Activated naive CD4-positive, alpha-beta T cell treated with anti-CD3 and anti-CD28 coated beads, Interleukin-2, amount 50 U/mL, for 24 hours (primary cell): Measurements from ENCODE around the gene SLC25A4.

ENCODE experiments used
- H3K27ac Mint-ChIP-seq: one replicate; pipeline ENCODE4 v1.8.0; 2021; ENCODE audit warnings: mild to moderate bottlenecking, mixed read lengths
- H3K27me3 Mint-ChIP-seq: one replicate; pipeline ENCODE4 v1.8.0; 2021; ENCODE audit warnings: mixed read lengths
- H3K36me3 Mint-ChIP-seq: one replicate; pipeline ENCODE4 v1.8.0; 2021; ENCODE audit warnings: mixed read lengths
- H3K4me1 Mint-ChIP-seq: one replicate; pipeline ENCODE4 v1.8.0; 2021; ENCODE audit warnings: mixed read lengths
- H3K4me3 Mint-ChIP-seq: one replicate; pipeline ENCODE4 v1.8.0; 2021; ENCODE audit warnings: mild to moderate bottlenecking, mixed read lengths
- H3K9me3 Mint-ChIP-seq: one replicate; pipeline ENCODE4 v1.8.0; 2021; ENCODE audit warnings: mixed read lengths

The SLC25A4 gene

GRCh38 chr4:185139736-185140135 is 3.3 kb upstream of the SLC25A4 start:
- H3K4me1 Mint-ChIP-seq: peaks cover 15% of the 10 kb centered on the region
- no peaks in the 10 kb centered on the region for H3K9me3 Mint-ChIP-seq
- H3K27ac Mint-ChIP-seq: no peak overlapping the region
- H3K27me3 Mint-ChIP-seq: peaks cover 18% of the 10 kb centered on the region
- no peak overlapping the region for H3K4me3 Mint-ChIP-seq
- no peaks in the 10 kb centered on the region for H3K36me3 Mint-ChIP-seq

GRCh38 chr4:185141777-185142176 is 1.3 kb upstream of the SLC25A4 start:
- Mint-ChIP-seq H3K4me3 (no peak overlapping the region), H3K27ac (no peak overlapping the region), H3K4me1 (peaks cover 21% of the 10 kb centered on the region), H3K36me3 (no peaks in the 10 kb centered on the region), H3K9me3 (no peaks in the 10 kb centered on the region), H3K27me3 (peaks cover 18% of the 10 kb centered on the region)

GRCh38 chr4:185142564-185142911 is 528 bp upstream of the SLC25A4 start:
- Mint-ChIP-seq H3K4me3 (peak overlapping the region; percentile 88), H3K36me3 (no peaks in the 10 kb centered on the region), H3K27me3 (peaks cover 17% of the 10 kb centered on the region), H3K27ac (peak overlapping the region; percentile 70), H3K4me1 (peaks cover 21% of the 10 kb centered on the region), H3K9me3 (no peaks in the 10 kb centered on the region)

GRCh38 chr4:185143601-185143969 is 519 bp downstream of the SLC25A4 start:
- peak overlapping the region; percentile 69 for H3K4me3 Mint-ChIP-seq
- H3K27me3 Mint-ChIP-seq: peaks cover 11% of the 10 kb centered on the region
- H3K36me3 Mint-ChIP-seq: no peaks in the 10 kb centered on the region
- no peak overlapping the region for H3K27ac Mint-ChIP-seq
- no peaks in the 10 kb centered on the region for H3K9me3 Mint-ChIP-seq
- H3K4me1 Mint-ChIP-seq: peaks cover 21% of the 10 kb centered on the region

GRCh38 chr4:185144601-185145240 is 1.7 kb downstream of the SLC25A4 start:
- Mint-ChIP-seq H3K27ac (no peak overlapping the region), H3K4me3 (peak overlapping the region; percentile 49), H3K36me3 (peaks cover 2% of the 10 kb centered on the region), H3K9me3 (no peaks in the 10 kb centered on the region), H3K4me1 (peaks cover 21% of the 10 kb centered on the region), H3K27me3 (peaks cover 4% of the 10 kb centered on the region)

GRCh38 chr4:185145572-185145971 is 2.5 kb downstream of the SLC25A4 start:
- no peak overlapping the region for H3K27ac Mint-ChIP-seq
- no peaks in the 10 kb centered on the region for H3K9me3 Mint-ChIP-seq
- peaks cover 2% of the 10 kb centered on the region for H3K36me3 Mint-ChIP-seq
- H3K27me3 Mint-ChIP-seq: peaks cover 3% of the 10 kb centered on the region
- peaks cover 21% of the 10 kb centered on the region for H3K4me1 Mint-ChIP-seq
- H3K4me3 Mint-ChIP-seq: no peak overlapping the region

- Mint-ChIP-seq H3K4me3 (no peak overlapping the region), H3K27me3 (no peaks in the 10 kb centered on the region), H3K27ac (no peak overlapping the region), H3K36me3 (peaks cover 12% of the 10 kb centered on the region), H3K4me1 (peaks cover 10% of the 10 kb centered on the region), H3K9me3 (no peaks in the 10 kb centered on the region)
Observed at GRCh38 chr4:185149392-185149791, 6.3 kb downstream of the SLC25A4 start.

- H3K36me3 Mint-ChIP-seq: peaks cover 13% of the 10 kb centered on the region
- H3K4me1 Mint-ChIP-seq: no peaks in the 10 kb centered on the region
- no peak overlapping the region for H3K4me3 Mint-ChIP-seq
- no peaks in the 10 kb centered on the region for H3K9me3 Mint-ChIP-seq
- no peaks in the 10 kb centered on the region for H3K27me3 Mint-ChIP-seq
- no peak overlapping the region for H3K27ac Mint-ChIP-seq
Observed at GRCh38 chr4:185151296-185151695, 8.2 kb downstream of the SLC25A4 start.

- H3K27ac Mint-ChIP-seq: peak overlapping the region; percentile 56
- no peak overlapping the region for H3K4me3 Mint-ChIP-seq
Observed at GRCh38 chr4:185165605-185166063, 22.6 kb downstream of the SLC25A4 start.

GRCh38 chr4:185167234-185167633 is 24.2 kb downstream of the SLC25A4 start:
- H3K36me3 Mint-ChIP-seq: peaks cover 30% of the 10 kb centered on the region
- no peak overlapping the region for H3K27ac Mint-ChIP-seq
- H3K9me3 Mint-ChIP-seq: no peaks in the 10 kb centered on the region
- peaks cover 20% of the 10 kb centered on the region for H3K4me1 Mint-ChIP-seq
- H3K4me3 Mint-ChIP-seq: no peak overlapping the region
- peaks cover 4% of the 10 kb centered on the region for H3K27me3 Mint-ChIP-seq

More at GRCh38 chr4:185165605-185166063, 22.6 kb downstream of the SLC25A4 start:
- Mint-ChIP-seq H3K9me3 (no peaks in the 10 kb centered on the region), H3K4me1 (peaks cover 20% of the 10 kb centered on the region), H3K36me3 (peaks cover 35% of the 10 kb centered on the region), H3K27me3 (peaks cover 4% of the 10 kb centered on the region)

- Mint-ChIP-seq H3K4me3 (no peak overlapping the region), H3K27me3 (no peaks in the 10 kb centered on the region), H3K4me1 (peaks cover 6% of the 10 kb centered on the region), H3K36me3 (peaks cover 40% of the 10 kb centered on the region), H3K9me3 (no peaks in the 10 kb centered on the region), H3K27ac (no peak overlapping the region)
Observed at GRCh38 chr4:185171373-185172071, 28.5 kb downstream of the SLC25A4 start.

GRCh38 chr4:185179488-185179887 is 36.4 kb downstream of the SLC25A4 start:
- peaks cover 25% of the 10 kb centered on the region for H3K4me1 Mint-ChIP-seq

GRCh38 chr4:185182239-185182638 is 39.2 kb downstream of the SLC25A4 start:
- Mint-ChIP-seq H3K4me3 (no peak overlapping the region), H3K27ac (no peak overlapping the region), H3K4me1 (peaks cover 44% of the 10 kb centered on the region), H3K27me3 (no peaks in the 10 kb centered on the region), H3K36me3 (peaks cover 2% of the 10 kb centered on the region), H3K9me3 (no peaks in the 10 kb centered on the region)

More at GRCh38 chr4:185179488-185179887, 36.4 kb downstream of the SLC25A4 start:
- Mint-ChIP-seq H3K36me3 (peaks cover 10% of the 10 kb centered on the region), H3K27ac (no peak overlapping the region), H3K4me3 (no peak overlapping the region), H3K9me3 (no peaks in the 10 kb centered on the region), H3K27me3 (no peaks in the 10 kb centered on the region)

GRCh38 chr4:185183622-185184281 is 40.7 kb downstream of the SLC25A4 start:
- Mint-ChIP-seq H3K4me3 (no peak overlapping the region), H3K9me3 (no peaks in the 10 kb centered on the region), H3K36me3 (peaks cover 5% of the 10 kb centered on the region), H3K27me3 (no peaks in the 10 kb centered on the region), H3K27ac (no peak overlapping the region), H3K4me1 (peaks cover 49% of the 10 kb centered on the region)

- Mint-ChIP-seq H3K27ac (no peak overlapping the region), H3K27me3 (no peaks in the 10 kb centered on the region), H3K4me3 (no peak overlapping the region), H3K36me3 (peaks cover 9% of the 10 kb centered on the region), H3K4me1 (peaks cover 56% of the 10 kb centered on the region), H3K9me3 (no peaks in the 10 kb centered on the region)
Observed at GRCh38 chr4:185186769-185187168, 43.7 kb downstream of the SLC25A4 start.
